Heart left ventricle (tissue), 16 donors: ENCODE results near the gene CAMKK2. TPM values are rescaled to one million over a fixed set of nuclear protein-coding genes. Genes with fewer than 3 reads are reported as not detected.
A peak's percentile ranks its signal among the peaks of the same experiment; 100 is the strongest.
"Not testable (repeated sequence)": the region's sequence is repeated elsewhere in the genome, so short reads cannot be mapped to it uniquely, and the experiment has no call there.

ENCODE experiments used
- ATAC-seq, 4 donors: fragments of 200-7000 bp; cut with Tn5 transposase; one replicate each; pipeline ENCODE4 v1.9.1; 2020 to 2022; ENCODE audit warnings: moderate library complexity in 4 of 4, mild to moderate bottlenecking in 3 of 4, moderate number of reproducible peaks in 1 of 4
- DNase-seq, 5 donors: peaks; one replicate each; pipeline ENCODE4 v3.0.0-alpha.2; 2020
- H3K27ac ChIP-seq, 12 donors: fragments of 200-600 bp; sonication (generic) in 4 of 12; one replicate each; pipeline versions ENCODE4 v1.5.0 to v1.8.0; 2016 to 2022; ENCODE audit warnings: mild to moderate bottlenecking in 2 of 12
- H3K27me3 ChIP-seq, 9 donors: fragments of 200-600 bp; sonication (generic) in 2 of 9; one replicate each; pipeline versions ENCODE4 v1.5.1 to v1.8.0; 2016 to 2022; ENCODE audit warnings: mild to moderate bottlenecking in 3 of 9
- H3K36me3 ChIP-seq, 9 donors: fragments of 200-600 bp; sonication (generic) in 2 of 9; one replicate each; pipeline versions ENCODE4 v1.5.0 to v1.8.0; 2018 to 2022; ENCODE audit warnings: mild to moderate bottlenecking in 2 of 9
- H3K4me1 ChIP-seq, 12 donors: fragments of 200-600 bp; sonication (generic) in 4 of 12; one replicate each; pipeline versions ENCODE4 v1.5.0 to v1.8.0; 2016 to 2022; ENCODE audit warnings: mild to moderate bottlenecking in 3 of 12
- H3K4me3 ChIP-seq, 12 donors: fragments of 200-600 bp; sonication (generic) in 4 of 12; one replicate each; pipeline versions ENCODE4 v1.5.0 to v1.8.0; 2017 to 2022; ENCODE audit warnings: mild to moderate bottlenecking in 9 of 12, moderate library complexity in 4 of 12
- H3K9me3 ChIP-seq, 12 donors: fragments of 200-600 bp; sonication (generic) in 4 of 12; one replicate each; pipeline versions ENCODE4 v1.5.0 to v1.8.0; 2016 to 2022; ENCODE audit warnings: mild to moderate bottlenecking in 1 of 12
- POLR2A ChIP-seq, 2 donors: fragments of 450-650 bp; IDR thresholded peaks; one replicate each; pipeline ENCODE4 v1.6.1; 2017; ENCODE audit warnings: antibody characterized with exemption in 2 of 2, mild to moderate bottlenecking in 2 of 2, moderate library complexity in 2 of 2
- WGBS, 4 donors: extraction: QIAGEN DNeasy Blood & Tissue Kit in 2 of 4; methylation state at CpG; one replicate each; pipeline versions ENCODE4 v1.1.5 to v1.1.7; 2013 to 2018; 5-methylcytosine and 5-hydroxymethylcytosine counted together
- intact Hi-C, 10 donors: fragments of 100-400 bp; cut with DNase I; formaldehyde crosslinking; loops; one replicate each; pipeline versions ENCODE4 v1.11.1 to v1.14.2; 2022
- polyA plus RNA-seq, 2 donors: library from polyadenylated mRNA; stranded (reverse); fragments of 200-250 nt; gene quantifications; one replicate each; pipeline ENCODE4 v1.2.3, GENCODE V29; 2013
- total RNA-seq, 9 donors: library from RNA; depleted of rRNA in 2 of 9; stranded (reverse); fragments of >200 nt in 2 of 9; fragmentation: NEBNext Ultra II Directional in 3 of 9; extraction: Animal tissue kit (Norgen Biotek cat#: 25700) in 3 of 9; gene quantifications; one replicate each; pipeline versions ENCODE4 v1.1.0 to v1.2.4, GENCODE V29; 2016 to 2023
- TF ChIP-seq, protein P1 (sequence below), 12 donors: fragments of 200-600 bp; sonication (generic) in 4 of 12; IDR thresholded peaks; one replicate each; pipeline versions ENCODE4 v1.5.0 to v1.8.0; 2018 to 2022; ENCODE audit warnings: antibody characterized with exemption in 12 of 12, mild to moderate bottlenecking in 5 of 12
- donor health status: ischemic (EF 13 %, LVEDD 7.1; RV severe dilation, severe dysfunction).
- donor health status: healthy with polysubstance abuse.
- donor health status: DM: no; HTN: yes; CAD: no.
- donor health status: DM: no; HTN: no; CAD: no.
- donor health status: ischemic (EF 25% LVEDD 6.9; RV normal size, moderate dysfunction).
- donor health status: ischemic (EF 25% LVEDD 5.7; RV mildly dilated, moderate dysfunction).
- donor health status: healthy.
- donor health status: DM: yes; HTN: yes; CAD: no.
- donor health status: ischemic (EF 35%, LVEDD 5.7; RV mildly dilated, moderate dysfunction).
- donor health status: nonischemic (EF 11% LVEDD 7.7; RV severe dilation, severe dysfunction).
- donor health status: DM: yes; HTN: yes; CAD: no.
- donor health status: PGD.
- donor health status: ischemic (EF 29% LVEDD 5.4; RV normal size, mild dysfunction).
- donor health status: nonischemic (EF 23%, LVEDD 6.1; RV moderate dilation, normal function).

The CAMKK2 gene
- total and polyA plus RNA-seq, 11 donors: 7.4 to 28.2 (median 16.0) TPM

DNA sequence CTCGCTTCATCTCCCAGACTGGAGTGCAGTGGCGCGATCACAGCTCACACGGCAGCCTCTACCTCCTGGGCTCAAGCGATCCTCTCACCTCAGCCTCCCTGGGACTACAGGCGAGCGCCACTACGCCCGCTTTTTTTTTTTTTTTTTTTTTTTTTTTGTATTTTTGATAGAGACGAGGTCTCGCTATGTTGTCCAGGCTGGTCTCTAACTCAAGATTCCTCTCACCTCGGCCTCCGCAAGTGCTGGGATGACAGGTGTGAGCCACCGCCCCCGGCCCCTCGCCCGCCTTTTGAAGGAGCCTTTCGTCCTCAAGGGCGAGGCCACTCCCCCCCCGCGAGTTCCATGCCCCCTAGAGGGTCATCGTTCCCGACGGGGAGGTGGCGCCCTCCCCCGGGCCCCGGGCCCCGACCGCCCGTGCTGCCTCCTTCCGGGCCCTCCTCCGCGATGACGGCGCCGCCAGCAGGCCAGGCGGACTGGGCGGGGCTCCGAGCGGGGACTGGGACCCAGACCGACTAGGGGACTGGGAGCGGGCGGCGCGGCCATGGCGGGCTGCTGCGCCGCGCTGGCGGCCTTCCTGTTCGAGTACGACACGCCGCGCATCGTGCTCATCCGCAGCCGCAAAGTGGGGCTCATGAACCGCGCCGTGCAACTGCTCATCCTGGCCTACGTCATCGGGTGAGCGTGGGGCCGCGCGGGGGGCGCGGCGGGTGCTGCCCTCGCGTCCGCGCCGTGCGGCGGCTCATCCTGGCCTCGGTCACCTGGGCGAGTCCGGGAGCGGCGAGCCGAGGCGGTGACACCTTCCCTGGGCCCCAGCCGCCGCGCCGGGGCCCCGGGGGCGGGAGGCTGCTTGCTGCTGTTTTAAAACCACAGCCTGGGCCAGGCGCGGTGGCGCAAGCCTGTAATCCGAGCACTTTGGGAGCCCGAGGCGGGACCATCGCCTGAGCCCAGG is 86.6 kb downstream of the CAMKK2 start, which contains the start of gene P2RX4:
P2RX4 (plus strand) TSS at position 506 of the 949 bp plus-strand sequence; CDS start at position 542, 36 bp downstream.
- H3K9me3 ChIP-seq: no peaks in the 10 kb centered on the region
- peak; percentile 85 to 95 (median 89) for DNase-seq
- intact Hi-C loops: loop anchor here in 3 of 10 donors (10.0 kb wide), 2 partner anchors 75 to 85 kb away; partner anchors contain the start of gene P2RX7 (in 1 of the 3)
- peaks cover 0 to 51% (median 9%) of the 10 kb centered on the region in 12 donors for H3K4me1 ChIP-seq
- no peaks in the 10 kb centered on the region for H3K27me3 ChIP-seq
- peak within 1 kb of the TSS; percentile 57 to 95 (median 84) for H3K27ac ChIP-seq
- WGBS, 4 donors: 8 to 27% (median 16%) methylated on average over 32 to 97 of the region's 97 CpGs
- TF ChIP-seq POLR2A (IDR thresholded peaks at IDR 0.05): peak in 1 of 2 donors; percentile 85
- TF ChIP-seq, protein P1, sequence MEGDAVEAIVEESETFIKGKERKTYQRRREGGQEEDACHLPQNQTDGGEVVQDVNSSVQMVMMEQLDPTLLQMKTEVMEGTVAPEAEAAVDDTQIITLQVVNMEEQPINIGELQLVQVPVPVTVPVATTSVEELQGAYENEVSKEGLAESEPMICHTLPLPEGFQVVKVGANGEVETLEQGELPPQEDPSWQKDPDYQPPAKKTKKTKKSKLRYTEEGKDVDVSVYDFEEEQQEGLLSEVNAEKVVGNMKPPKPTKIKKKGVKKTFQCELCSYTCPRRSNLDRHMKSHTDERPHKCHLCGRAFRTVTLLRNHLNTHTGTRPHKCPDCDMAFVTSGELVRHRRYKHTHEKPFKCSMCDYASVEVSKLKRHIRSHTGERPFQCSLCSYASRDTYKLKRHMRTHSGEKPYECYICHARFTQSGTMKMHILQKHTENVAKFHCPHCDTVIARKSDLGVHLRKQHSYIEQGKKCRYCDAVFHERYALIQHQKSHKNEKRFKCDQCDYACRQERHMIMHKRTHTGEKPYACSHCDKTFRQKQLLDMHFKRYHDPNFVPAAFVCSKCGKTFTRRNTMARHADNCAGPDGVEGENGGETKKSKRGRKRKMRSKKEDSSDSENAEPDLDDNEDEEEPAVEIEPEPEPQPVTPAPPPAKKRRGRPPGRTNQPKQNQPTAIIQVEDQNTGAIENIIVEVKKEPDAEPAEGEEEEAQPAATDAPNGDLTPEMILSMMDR (IDR thresholded peaks at IDR 0.05): peak in 9 of 12 donors; percentile 12 to 51 (median 27)
- ATAC-seq: peak; percentile 74 to 94 (median 92)
- H3K36me3 ChIP-seq: no peaks in the 10 kb centered on the region
- peak within 1 kb of the TSS; percentile 52 to 97 (median 76) for H3K4me3 ChIP-seq

DNA sequence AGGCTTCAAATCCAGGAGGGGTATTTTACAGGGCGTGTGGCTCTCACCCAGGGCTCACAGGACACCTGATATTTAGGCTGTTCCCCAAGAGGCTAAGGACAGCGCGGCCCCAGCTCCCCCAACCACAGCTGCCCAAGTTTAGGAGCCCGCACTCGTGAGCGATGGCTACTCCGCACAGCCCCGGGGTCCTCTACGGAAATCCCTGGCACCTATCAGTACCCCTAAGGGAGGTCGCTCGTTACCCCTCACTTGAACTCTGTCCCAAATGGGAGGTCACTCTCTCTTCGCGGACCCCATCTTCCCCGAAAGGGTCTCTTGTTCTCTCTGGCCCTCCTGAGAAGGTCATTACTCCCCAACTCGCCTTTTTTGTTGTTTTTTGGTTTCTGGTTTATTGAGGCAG is 87.3 kb downstream of the CAMKK2 start:
- no peaks in the 10 kb centered on the region for H3K27me3 ChIP-seq
- intact Hi-C loops: loop anchor here in 2 of 10 donors (10.0 kb wide), 2 partner anchors 74 to 84 kb away; partner anchors contain the start of gene P2RX7 (in 1 of the 2)
- 85 to 91% (median 88%) methylated on average over 15 of the region's 15 CpGs for WGBS, 4 donors
- peak in 1 of 5 donors; percentile 49 for DNase-seq
- H3K4me3 ChIP-seq: peak overlapping the region in 9 of 12 donors; percentile 61 to 97 (median 80)
- no peaks in the 10 kb centered on the region for H3K9me3 ChIP-seq
- peak in 1 of 4 donors; percentile 5 for ATAC-seq
- no peaks in the 10 kb centered on the region for H3K36me3 ChIP-seq
- no peak for TF ChIP-seq POLR2A (IDR thresholded peaks at IDR 0.05)
- TF ChIP-seq, protein P1 (IDR thresholded peaks at IDR 0.05): no peak
- H3K27ac ChIP-seq: peak overlapping the region in 8 of 12 donors; percentile 64 to 95 (median 87)
- peaks cover 0 to 45% (median 6%) of the 10 kb centered on the region in 12 donors for H3K4me1 ChIP-seq

DNA sequence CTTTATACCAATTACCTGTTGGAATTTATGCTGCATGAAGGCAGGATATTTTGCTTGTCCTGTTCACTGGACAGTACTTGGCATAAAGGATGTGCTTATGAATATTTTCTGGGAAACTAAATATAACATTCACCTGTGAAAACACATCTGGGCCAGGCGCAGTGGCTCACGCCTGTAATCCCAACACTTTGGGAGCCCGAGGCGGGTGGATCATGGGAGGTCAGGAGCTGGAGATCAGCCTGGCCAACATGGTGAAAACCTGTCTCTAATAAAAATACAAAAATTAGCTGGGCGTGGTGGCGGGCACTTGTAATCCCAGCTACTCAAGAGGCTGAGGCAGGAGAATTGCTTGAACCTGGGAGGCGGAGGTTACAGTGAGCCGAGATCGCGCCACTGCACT is 87.9 kb downstream of the CAMKK2 start:
- ATAC-seq, H3K4me3 ChIP-seq, H3K36me3 ChIP-seq, H3K27ac ChIP-seq, H3K27me3 ChIP-seq, H3K9me3 ChIP-seq: not testable (repeated sequence)
- 93 to 95% (median 95%) methylated on average over 10 of the region's 10 CpGs for WGBS, 4 donors
- peaks cover 0 to 38% (median 5%) of the 10 kb centered on the region in 12 donors for H3K4me1 ChIP-seq
- intact Hi-C loops: loop anchor here in 2 of 10 donors (10.0 kb wide), 2 partner anchors 74 to 84 kb away; partner anchors contain the start of gene P2RX7 (in 1 of the 2)
- peak in 1 of 5 donors; percentile 37 for DNase-seq

DNA sequence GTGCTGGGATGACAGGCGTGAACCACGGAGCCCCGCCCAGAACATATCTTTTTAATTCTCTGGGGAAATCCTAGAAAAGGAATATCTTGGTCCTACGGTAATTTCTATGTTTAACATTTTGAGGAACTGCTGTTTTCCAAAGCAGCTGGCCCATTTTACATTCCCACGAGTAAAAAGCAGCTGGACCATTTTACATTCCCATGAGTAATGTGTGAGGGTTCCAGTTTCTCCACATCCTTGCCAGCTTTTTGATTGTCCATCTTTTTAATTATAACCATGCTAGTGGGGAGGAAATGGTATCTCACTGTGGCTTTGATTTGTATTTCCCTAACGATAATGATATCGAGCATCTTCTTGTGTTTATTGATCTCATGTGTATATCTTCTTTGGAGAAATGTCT is 91.0 kb downstream of the CAMKK2 start:
- Histone ChIP-seq H3K4me1 (peaks cover 0 to 14% (median 1%) of the 10 kb centered on the region in 12 donors), H3K9me3 (no peaks in the 10 kb centered on the region), H3K27ac (no peak overlapping the region), H3K4me3 (no peak overlapping the region), H3K27me3 (no peaks in the 10 kb centered on the region), H3K36me3 (no peaks in the 10 kb centered on the region)
- no peak for ATAC-seq
- no peak for TF ChIP-seq POLR2A (IDR thresholded peaks at IDR 0.05)
- TF ChIP-seq, protein P1 (IDR thresholded peaks at IDR 0.05): no peak
- DNase-seq: no peak
- intact Hi-C loops: loop anchor here in 2 of 10 donors (10.0 kb wide), 2 partner anchors 71 to 81 kb away; partner anchors contain the start of gene P2RX7 (in 1 of the 2)
- WGBS, 4 donors: 63 to 78% (median 72%) methylated on average over 7 of the region's 7 CpGs
